GM23338 (cell line): Measurements from ENCODE around the gene KCNAB1. TPM values are rescaled to one million over a fixed set of nuclear protein-coding genes. Genes with fewer than 3 reads are reported as not detected.

Experiments
- ATAC-seq: fragments of 200-7000 bp; cut with Tn5 transposase; 3 replicates; pipeline ENCODE4 v1.9.1; 2020
- DNase-seq: peaks from one replicate; pipeline ENCODE4 v3.0.0-alpha.2; 2015; ENCODE audit warnings: low spot score
- H2AFZ ChIP-seq: fragments of 200-600 bp; sonication (generic); 2 replicates; pipeline ENCODE4 v1.8.0; 2016; ENCODE audit warnings: antibody characterized with exemption, mild to moderate bottlenecking, moderate library complexity
- H3F3A ChIP-seq: fragments of 200-600 bp; sonication (generic); replicated peaks from 2 replicates; pipeline ENCODE4 v1.8.0; 2017; ENCODE audit warnings: antibody characterized with exemption, mixed run types, low read depth
- H3K27ac ChIP-seq: fragments of 200-600 bp; sonication (generic); 2 replicates; pipeline ENCODE4 v1.6.1; 2016; ENCODE audit warnings: low read depth
- H3K27me3 ChIP-seq: fragments of 200-600 bp; sonication (generic); 2 replicates; pipeline ENCODE4 v1.8.0; 2016; ENCODE audit warnings: mild to moderate bottlenecking, mixed run types, moderate library complexity; ENCODE audit not compliant: insufficient read depth
- H3K36me3 ChIP-seq: fragments of 200-600 bp; sonication (generic); 2 replicates; pipeline ENCODE4 v1.8.0; 2016; ENCODE audit warnings: mild to moderate bottlenecking; ENCODE audit not compliant: insufficient read depth
- H3K4me1 ChIP-seq: fragments of 200-600 bp; sonication (generic); 2 replicates; pipeline ENCODE4 v1.8.0; 2016; ENCODE audit warnings: mild to moderate bottlenecking, moderate library complexity; ENCODE audit not compliant: insufficient read depth
- H3K4me2 ChIP-seq: fragments of 200-600 bp; sonication (generic); 2 replicates; pipeline ENCODE4 v1.7.1; 2017; ENCODE audit warnings: mixed run types
- H3K4me3 ChIP-seq: fragments of 200-600 bp; sonication (generic); 2 replicates; pipeline ENCODE4 v1.6.1; 2016; ENCODE audit warnings: mixed run types
- H3K79me2 ChIP-seq: fragments of 200-600 bp; sonication (generic); replicated peaks from 2 replicates; pipeline ENCODE4 v1.8.0; 2017; ENCODE audit warnings: mild to moderate bottlenecking; ENCODE audit not compliant: insufficient read depth
- H3K9me2 ChIP-seq: fragments of 200-600 bp; sonication (generic); 2 replicates; pipeline ENCODE4 v1.8.0; 2017; ENCODE audit not compliant: insufficient read depth
- H4K20me1 ChIP-seq: fragments of 200-600 bp; sonication (generic); replicated peaks from 2 replicates; pipeline ENCODE4 v1.8.0; 2017; ENCODE audit warnings: mild to moderate bottlenecking; ENCODE audit not compliant: insufficient read depth
- H3K27ac Mint-ChIP-seq: 2 replicates; pipeline ENCODE4 v1.8.0; 2020; ENCODE audit warnings: inconsistent platforms, mild to moderate bottlenecking, moderate library complexity, mixed read lengths
- H3K27me3 Mint-ChIP-seq: 3 replicates; pipeline ENCODE4 v1.8.0; 2022; ENCODE audit warnings: low read depth, mild to moderate bottlenecking, moderate library complexity, mixed read lengths, inconsistent platforms; ENCODE audit not compliant: insufficient read depth, poor library complexity
- H3K36me3 Mint-ChIP-seq: 3 replicates; pipeline ENCODE4 v1.8.0; 2021; ENCODE audit warnings: low read depth, mild to moderate bottlenecking, inconsistent platforms, moderate library complexity, mixed read lengths
- H3K4me1 Mint-ChIP-seq: 3 replicates; pipeline ENCODE4 v1.8.0; 2020; ENCODE audit warnings: mild to moderate bottlenecking, inconsistent platforms, mixed read lengths
- H3K4me3 Mint-ChIP-seq: 3 replicates; pipeline ENCODE4 v1.8.0; 2021; ENCODE audit warnings: moderate library complexity, mild to moderate bottlenecking, inconsistent platforms, mixed read lengths
- H3K9me3 Mint-ChIP-seq: 3 replicates; pipeline ENCODE4 v1.8.0; 2020; ENCODE audit warnings: moderate library complexity, mild to moderate bottlenecking, inconsistent platforms, mixed read lengths
- CREB1 ChIP-seq: fragments of 250-450 bp; sonication (Bioruptor Pico); IDR thresholded peaks from 2 replicates; pipeline ENCODE4 v1.5.0; 2020; ENCODE audit warnings: low read depth, mild to moderate bottlenecking, moderate library complexity
- CTCF ChIP-seq, 2 experiments: fragments of 200-600 bp in 1 of 2; sonication (generic) in 1 of 2; conservative IDR thresholded peaks; 2 replicates each; pipeline versions ENCODE4 v1.5.1 to v1.6.1; 2016 to 2017; ENCODE audit warnings: antibody characterized with exemption in 2 of 2, low read depth in 2 of 2, mild to moderate bottlenecking in 2 of 2, moderate library complexity in 1 of 2
- ETS1 ChIP-seq: IDR thresholded peaks from 2 replicates; pipeline ENCODE4 v1.6.1; 2016; ENCODE audit warnings: antibody characterized with exemption
- EZH2 ChIP-seq: fragments of 200-600 bp; sonication (generic); IDR thresholded peaks from one replicate; pipeline ENCODE4 v1.8.0; 2017; ENCODE audit warnings: antibody characterized with exemption, mild to moderate bottlenecking, low read depth; ENCODE audit not compliant: unreplicated experiment
- EZH2phosphoT487 ChIP-seq: fragments of 200-600 bp; sonication (generic); IDR thresholded peaks from one replicate; pipeline ENCODE4 v1.8.1; 2018; ENCODE audit warnings: antibody characterized with exemption; ENCODE audit not compliant: unreplicated experiment
- JUNB ChIP-seq: IDR thresholded peaks from one replicate; pipeline ENCODE4 v1.6.1; 2016; ENCODE audit warnings: antibody characterized with exemption; ENCODE audit not compliant: unreplicated experiment
- NANOG ChIP-seq: IDR thresholded peaks from 2 replicates; pipeline ENCODE4 v1.6.1; 2016; ENCODE audit warnings: antibody characterized with exemption, borderline replicate concordance
- REST ChIP-seq: IDR thresholded peaks from one replicate; pipeline ENCODE4 v1.6.1; 2018; ENCODE audit warnings: antibody characterized with exemption; ENCODE audit not compliant: unreplicated experiment
- STAT1 ChIP-seq: IDR thresholded peaks from one replicate; pipeline ENCODE4 v1.6.1; 2016; ENCODE audit warnings: antibody characterized with exemption; ENCODE audit not compliant: unreplicated experiment
- ZNF114 ChIP-seq: fragments of 250-450 bp; sonication (Bioruptor Pico); IDR thresholded peaks from 2 replicates; pipeline ENCODE4 v1.5.0; 2020; ENCODE audit warnings: mild to moderate bottlenecking, moderate library complexity
- ZNF331 ChIP-seq: fragments of 250-450 bp; sonication (Bioruptor Pico); IDR thresholded peaks from 2 replicates; pipeline ENCODE4 v1.5.0; 2020; ENCODE audit warnings: low read depth, mild to moderate bottlenecking, moderate library complexity
- polyA plus RNA-seq: library from polyadenylated mRNA; unstranded; fragments of >200 nt; fragmentation: Nextera tagmentation; extraction: Ambion mirVana; gene quantifications from 2 replicates; pipeline ENCODE4 v1.2.1, GENCODE V29; 2016
- total RNA-seq: library from RNA; depleted of rRNA; stranded (reverse); fragments of >200 nt; shearing (Covaris generic); gene quantifications from 2 replicates; pipeline ENCODE4 v1.2.3, GENCODE V29; 2014

Gene KCNAB1
- total and polyA plus RNA-seq, 2 experiments from 2014 or later: 0.69 to 2.6 TPM

GRCh38 chr3:156316076-156316475 lies 195.7 kb downstream of the KCNAB1 start (continued):
- TF ChIP-seq REST (no peak), EZH2phosphoT487 (no peak), EZH2 (no peak), CTCF (conservative IDR thresholded peaks at IDR 0.05; ENCODE audit: low read depth in 2 of 2) (no peak), ZNF331 (no peak), ZNF114 (CRISPR knock-in tag) (no peak), ETS1 (no peak), STAT1 (no peak), CREB1 (CRISPR knock-in tag) (no peak), JUNB (no peak)

GRCh38 chr3:156317462-156318074 lies 197.2 kb downstream of the KCNAB1 start:
- Histone ChIP-seq H3K4me1 (peaks cover 13% of the 10 kb centered on the region), H3K27me3 (no peaks in the 10 kb centered on the region), H3K79me2 (no peaks in the 10 kb centered on the region), H3K4me3 (no peak overlapping the region), H3K36me3 (no peaks in the 10 kb centered on the region), H3K9me2 (no peaks in the 10 kb centered on the region), H2AFZ (no peak overlapping the region), H4K20me1 (no peaks in the 10 kb centered on the region), H3F3A (no peaks in the 10 kb centered on the region), H3K4me2 (peak overlapping the region; percentile 3; the same call in 1 of the 2 replicates), H3K27ac (0 out of 2 replicates have a peak overlapping the region, but pooled peaks have one; percentile 5)
- Mint-ChIP-seq H3K4me3 (no peak overlapping the region), H3K9me3 (no peaks in the 10 kb centered on the region), H3K27me3 (no peaks in the 10 kb centered on the region), H3K27ac (peak overlapping the region; percentile 36; the same call in 1 of the 2 replicates), H3K36me3 (no peaks in the 10 kb centered on the region), H3K4me1 (peaks cover 18% of the 10 kb centered on the region)
- TF ChIP-seq NANOG (0 out of 2 replicates have a peak, but pooled peaks have one; percentile 32), CTCF (conservative IDR thresholded peaks at IDR 0.05; ENCODE audit: low read depth in 2 of 2) (no peak)
- peak; percentile 41 for DNase-seq
- ATAC-seq: no peak; the same call in 2 of the 3 replicates
